ENCODE results near the gene ZNF836.
A peak's percentile ranks its signal among the peaks of the same experiment; 100 is the strongest.

ZNF836 gene

GRCh38 chr19:52188822-52189734 lies 17.7 kb upstream of the ZNF836 start:
- peak in 1 of 6 experiments; percentile 97 for DNase-seq

DNA sequence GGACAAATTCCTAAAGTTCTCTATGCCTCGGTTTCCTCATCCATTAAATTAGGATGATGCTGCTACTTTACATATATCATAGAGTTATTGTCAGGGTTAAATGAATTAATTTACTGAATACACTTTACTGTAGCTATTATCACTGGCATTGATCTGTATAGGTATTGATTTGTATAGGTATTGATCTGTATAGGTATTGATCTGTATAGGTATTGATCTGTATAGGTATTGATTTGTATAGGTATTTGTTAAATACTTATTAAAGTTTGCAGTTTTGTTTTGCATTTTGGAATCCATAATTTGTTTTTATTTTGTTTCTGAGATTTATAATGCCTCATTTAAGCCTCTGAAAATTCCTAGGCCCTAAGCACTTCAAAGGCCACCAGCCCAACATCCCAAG lies 16.0 kb upstream of the ZNF836 start:
- DNase-seq = no peak

GRCh38 chr19:52176574-52176973 lies 5.2 kb upstream of the ZNF836 start:
- DNase-seq = no peak

- DNase-seq = no peak
Measured at GRCh38 chr19:52172347-52172746, 926 bp upstream of the ZNF836 start.

DNA sequence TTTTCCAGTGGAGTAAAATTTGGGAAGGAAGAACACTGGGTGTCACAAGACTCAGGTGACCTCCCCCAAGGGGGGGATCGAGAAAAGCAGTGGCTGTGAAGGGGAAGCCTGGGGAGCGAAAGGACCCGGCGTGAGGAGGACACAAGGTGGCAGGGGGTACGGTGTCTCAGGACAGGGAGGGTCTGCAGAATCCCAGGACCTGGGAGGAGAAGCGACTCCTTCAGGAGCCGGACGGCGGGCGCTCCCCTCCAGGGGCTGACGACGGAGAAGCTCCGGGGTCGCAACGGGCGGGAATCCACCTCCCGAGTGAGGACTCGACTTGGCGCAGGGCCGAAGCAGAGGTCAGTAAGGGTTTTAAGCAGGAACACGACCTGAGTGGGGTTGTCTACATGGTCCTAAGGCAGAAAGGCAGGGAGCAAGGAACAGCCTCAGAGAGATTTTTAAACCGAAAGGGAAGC lies 529 bp downstream of the ZNF836 start:
- DNase-seq = peak in 1 of 6 experiments; percentile 12

- peak in 2 of 6 experiments; percentile 5 to 17 for DNase-seq
Measured at GRCh38 chr19:52170304-52170703, 1.1 kb downstream of the ZNF836 start.

- no peak for DNase-seq
Measured at GRCh38 chr19:52155596-52156359, 15.6 kb downstream of the ZNF836 start.

DNA sequence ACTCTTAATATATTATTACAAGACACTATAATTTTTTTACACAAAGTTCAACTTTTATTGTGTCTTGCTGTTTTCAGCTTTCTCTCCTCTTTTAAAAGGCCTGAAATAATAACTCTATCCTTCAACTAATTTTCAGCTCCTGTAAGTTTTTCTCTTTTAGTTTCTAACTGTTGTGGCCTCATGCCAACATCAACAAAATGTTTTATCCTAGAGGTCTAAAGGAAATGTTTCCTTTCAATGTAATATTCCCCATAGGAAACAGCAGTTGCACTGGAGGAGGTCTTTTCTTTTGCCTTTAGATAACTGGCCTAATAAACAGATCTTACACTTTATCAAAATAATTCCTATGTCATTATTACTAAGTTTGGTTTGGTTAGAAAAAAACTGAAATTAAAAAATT lies 23.2 kb downstream of the ZNF836 start:
- no peak for DNase-seq

GRCh38 chr19:52142001-52142595 lies 29.3 kb downstream of the ZNF836 start:
- no peak for DNase-seq

- no peak for DNase-seq
Measured at GRCh38 chr19:52141203-52141602, 30.2 kb downstream of the ZNF836 start.

- DNase-seq = peak in 4 of 6 experiments; percentile 94 to 97 (median 97)
Measured at GRCh38 chr19:52140032-52140710, 31.2 kb downstream of the ZNF836 start.

DNA sequence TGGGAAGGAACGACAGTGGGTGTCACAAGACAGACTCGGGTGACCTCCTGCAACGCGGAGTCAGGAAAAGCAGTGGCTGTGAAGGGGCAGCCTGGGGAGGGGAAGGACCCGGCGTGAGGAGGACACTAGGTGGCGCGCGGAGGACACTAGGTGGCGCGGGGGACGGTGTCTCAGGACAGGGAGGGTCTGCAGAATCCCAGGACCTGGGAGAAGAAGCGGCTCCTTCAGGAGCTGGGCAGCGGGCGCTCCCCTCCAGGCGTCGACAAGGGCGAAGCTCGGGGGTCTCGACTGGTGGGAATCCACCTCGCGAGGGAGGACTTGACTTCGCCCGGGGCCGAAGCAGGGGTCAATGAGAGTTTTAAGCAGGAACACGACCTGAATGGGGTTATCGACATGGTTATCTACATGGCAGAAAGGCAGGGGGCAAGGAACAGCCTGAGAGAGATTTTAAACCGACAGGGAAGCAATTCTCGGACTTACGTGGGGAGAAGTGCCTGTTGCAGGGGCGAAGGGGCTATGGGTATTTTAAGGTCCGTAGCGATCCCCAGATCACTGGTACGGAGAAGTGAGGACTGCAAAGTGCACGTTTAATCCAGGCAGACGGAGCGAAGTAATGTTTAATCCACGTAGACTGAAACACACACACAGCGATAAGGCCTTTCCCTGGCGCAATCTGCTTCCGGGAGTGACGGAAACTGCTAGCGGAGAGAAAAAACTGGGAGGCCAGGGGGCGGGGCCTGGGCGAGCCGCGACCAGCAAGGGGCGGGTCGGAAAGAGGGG lies 32.0 kb downstream of the ZNF836 start, which contains the start of gene ZNF616:
ZNF616 (minus strand) TSS at position 687 of the 780 bp plus-strand sequence. CDS start 9,426 bp downstream, outside the sequence.
- peak; percentile 54 to 97 (median 72) for DNase-seq

DNA sequence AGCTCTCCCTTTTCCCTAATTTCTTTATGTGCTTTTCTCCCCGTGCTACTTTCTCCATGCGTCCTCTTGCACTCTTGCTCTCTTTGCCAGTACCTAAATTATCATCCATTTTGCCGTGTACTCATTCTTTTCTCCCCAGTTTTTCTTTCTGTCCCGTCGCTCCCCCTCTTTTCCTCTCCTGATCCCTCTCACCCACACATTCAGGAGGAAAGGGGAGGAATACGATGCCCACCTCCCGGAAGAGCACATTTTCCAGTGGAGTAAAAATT lies 32.5 kb downstream of the ZNF836 start:
- DNase-seq = peak in 1 of 6 experiments; percentile 51

DNA sequence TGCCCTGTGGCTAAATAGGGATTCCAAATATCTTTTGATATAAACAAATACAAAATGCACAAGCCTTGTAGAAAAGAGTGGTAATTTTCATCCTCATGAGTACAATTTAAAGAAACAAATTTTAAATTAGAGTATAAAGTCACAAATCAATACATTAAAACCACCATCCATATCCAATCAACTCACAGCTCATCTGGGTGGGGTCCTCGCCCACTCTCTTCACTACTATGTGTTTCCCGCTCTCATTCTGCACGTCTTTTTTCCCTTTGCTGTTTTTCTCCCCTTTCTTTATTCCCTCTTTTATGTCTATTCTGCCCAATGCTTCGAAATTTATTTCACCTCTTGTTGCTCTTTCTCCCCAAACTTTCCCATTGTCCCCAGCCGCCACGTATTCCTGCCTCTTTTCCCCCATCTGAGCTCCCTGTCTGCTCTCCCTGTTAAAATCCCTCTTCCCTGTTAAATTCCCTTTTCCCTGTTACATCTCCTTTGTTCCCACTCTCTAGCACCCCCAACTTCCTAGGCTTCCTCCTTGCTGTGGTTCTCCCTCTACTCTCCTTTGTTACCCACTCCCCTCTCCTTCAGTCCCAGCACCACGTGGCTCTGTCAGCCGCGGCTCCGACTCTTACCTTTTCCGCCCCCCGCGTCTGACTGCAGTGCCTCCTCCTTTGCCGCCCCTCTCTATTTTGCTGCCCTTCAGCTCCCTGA lies 33.0 kb downstream of the ZNF836 start:
- DNase-seq = no peak

DNA sequence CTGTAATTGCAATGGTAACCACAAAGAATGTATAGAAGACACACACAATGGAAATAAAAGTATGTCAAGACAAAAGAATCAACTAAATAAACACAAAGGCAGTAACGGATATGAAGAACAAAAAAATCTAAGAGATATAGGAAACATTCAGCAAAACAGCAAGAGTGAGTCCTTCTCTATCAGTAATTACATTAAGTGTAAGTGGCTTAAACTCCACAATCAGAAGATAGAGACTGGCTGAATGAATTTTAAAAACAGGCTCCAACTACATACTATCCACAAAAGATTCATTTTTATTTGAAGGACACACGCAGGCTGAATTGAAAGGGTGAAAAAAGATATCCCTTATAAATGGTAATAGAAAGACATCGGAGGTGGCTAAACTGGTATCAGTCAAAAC lies 51.1 kb downstream of the ZNF836 start:
- DNase-seq = no peak

DNA sequence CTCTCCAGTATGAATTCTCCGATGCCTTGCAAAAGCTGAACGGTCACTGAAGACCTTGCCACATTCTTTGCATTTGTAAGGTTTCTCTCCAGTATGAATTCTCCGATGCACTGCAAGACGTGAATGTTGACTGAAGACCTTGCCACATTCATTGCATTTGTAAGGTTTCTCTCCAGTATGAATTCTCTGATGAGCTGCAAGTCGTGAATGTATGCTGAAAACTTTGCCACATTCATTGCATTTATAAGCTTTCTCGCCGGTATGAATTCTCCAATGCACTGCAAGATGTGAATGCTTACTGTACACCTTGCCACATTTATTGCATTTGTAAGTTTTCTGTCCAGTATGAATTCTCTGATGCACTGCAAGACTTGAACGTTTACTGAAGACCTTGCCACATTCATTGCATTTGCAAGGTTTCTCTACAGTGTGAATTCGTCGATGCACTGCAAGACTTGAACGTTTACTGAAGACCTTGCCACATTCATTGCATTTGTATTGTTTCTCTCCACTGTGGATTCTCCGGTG lies 55.8 kb downstream of the ZNF836 start:
- no peak for DNase-seq

DNA sequence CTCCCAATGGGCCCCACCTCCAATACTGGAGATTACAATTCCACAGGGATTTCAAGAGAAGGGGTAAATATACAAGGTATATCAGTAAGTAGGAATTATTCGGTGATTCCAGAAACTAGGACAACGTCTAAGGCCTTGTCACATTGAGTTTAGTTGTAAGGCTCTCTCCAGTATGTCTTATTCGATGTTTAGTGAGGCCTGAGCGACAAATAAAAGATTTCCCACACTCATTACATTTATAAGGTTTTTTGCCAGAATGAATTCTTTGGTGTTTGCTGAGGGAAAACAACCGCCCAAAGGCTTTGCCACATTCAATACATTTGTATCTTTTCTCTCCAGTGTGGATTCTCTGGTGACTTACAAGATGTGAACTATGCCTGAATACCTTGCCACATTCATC lies 56.7 kb downstream of the ZNF836 start:
- DNase-seq = no peak

GRCh38 chr19:52112624-52113023 lies 58.8 kb downstream of the ZNF836 start:
- no peak for DNase-seq

GRCh38 chr19:52110780-52111179 lies 60.6 kb downstream of the ZNF836 start:
- no peak for DNase-seq

All from stimulated activated naive CD4-positive, alpha-beta T cell (primary cell).